Heart left ventricle (tissue), 16 donors: ENCODE results near the gene PIGW. TPM values are rescaled to one million over a fixed set of nuclear protein-coding genes. Genes with fewer than 3 reads are reported as not detected.

Experiments used
- ATAC-seq, 4 donors: fragments of 200-7000 bp; cut with Tn5 transposase; one replicate each; pipeline ENCODE4 v1.9.1; 2020 to 2022; ENCODE audit warnings: moderate library complexity in 4 of 4, mild to moderate bottlenecking in 3 of 4, moderate number of reproducible peaks in 1 of 4
- DNase-seq, 5 donors: peaks; one replicate each; pipeline ENCODE4 v3.0.0-alpha.2; 2020
- H3K27ac ChIP-seq, 12 donors: fragments of 200-600 bp; sonication (generic) in 4 of 12; one replicate each; pipeline versions ENCODE4 v1.5.0 to v1.8.0; 2016 to 2022; ENCODE audit warnings: mild to moderate bottlenecking in 2 of 12
- H3K27me3 ChIP-seq, 9 donors: fragments of 200-600 bp; sonication (generic) in 2 of 9; one replicate each; pipeline versions ENCODE4 v1.5.1 to v1.8.0; 2016 to 2022; ENCODE audit warnings: mild to moderate bottlenecking in 3 of 9
- H3K36me3 ChIP-seq, 9 donors: fragments of 200-600 bp; sonication (generic) in 2 of 9; one replicate each; pipeline versions ENCODE4 v1.5.0 to v1.8.0; 2018 to 2022; ENCODE audit warnings: mild to moderate bottlenecking in 2 of 9
- H3K4me1 ChIP-seq, 12 donors: fragments of 200-600 bp; sonication (generic) in 4 of 12; one replicate each; pipeline versions ENCODE4 v1.5.0 to v1.8.0; 2016 to 2022; ENCODE audit warnings: mild to moderate bottlenecking in 3 of 12
- H3K4me3 ChIP-seq, 12 donors: fragments of 200-600 bp; sonication (generic) in 4 of 12; one replicate each; pipeline versions ENCODE4 v1.5.0 to v1.8.0; 2017 to 2022; ENCODE audit warnings: mild to moderate bottlenecking in 9 of 12, moderate library complexity in 4 of 12
- H3K9me3 ChIP-seq, 12 donors: fragments of 200-600 bp; sonication (generic) in 4 of 12; one replicate each; pipeline versions ENCODE4 v1.5.0 to v1.8.0; 2016 to 2022; ENCODE audit warnings: mild to moderate bottlenecking in 1 of 12
- POLR2A ChIP-seq, 2 donors: fragments of 450-650 bp; IDR thresholded peaks; one replicate each; pipeline ENCODE4 v1.6.1; 2017; ENCODE audit warnings: antibody characterized with exemption in 2 of 2, mild to moderate bottlenecking in 2 of 2, moderate library complexity in 2 of 2
- WGBS, 4 donors: extraction: QIAGEN DNeasy Blood & Tissue Kit in 2 of 4; methylation state at CpG; one replicate each; pipeline versions ENCODE4 v1.1.5 to v1.1.7; 2013 to 2018; 5-methylcytosine and 5-hydroxymethylcytosine counted together
- intact Hi-C, 10 donors: fragments of 100-400 bp; cut with DNase I; formaldehyde crosslinking; loops; one replicate each; pipeline versions ENCODE4 v1.11.1 to v1.14.2; 2022
- polyA plus RNA-seq, 2 donors: library from polyadenylated mRNA; stranded (reverse); fragments of 200-250 nt; gene quantifications; one replicate each; pipeline ENCODE4 v1.2.3, GENCODE V29; 2013
- total RNA-seq, 9 donors: library from RNA; depleted of rRNA in 2 of 9; stranded (reverse); fragments of >200 nt in 2 of 9; fragmentation: NEBNext Ultra II Directional in 3 of 9; extraction: Animal tissue kit (Norgen Biotek cat#: 25700) in 3 of 9; gene quantifications; one replicate each; pipeline versions ENCODE4 v1.1.0 to v1.2.4, GENCODE V29; 2016 to 2023
- TF ChIP-seq, protein P1 (sequence below), 12 donors: fragments of 200-600 bp; sonication (generic) in 4 of 12; IDR thresholded peaks; one replicate each; pipeline versions ENCODE4 v1.5.0 to v1.8.0; 2018 to 2022; ENCODE audit warnings: antibody characterized with exemption in 12 of 12, mild to moderate bottlenecking in 5 of 12
- donor health status: ischemic (EF 13 %, LVEDD 7.1; RV severe dilation, severe dysfunction).
- donor health status: healthy with polysubstance abuse.
- donor health status: DM: no; HTN: yes; CAD: no.
- donor health status: DM: no; HTN: no; CAD: no.
- donor health status: ischemic (EF 25% LVEDD 6.9; RV normal size, moderate dysfunction).
- donor health status: ischemic (EF 25% LVEDD 5.7; RV mildly dilated, moderate dysfunction).
- donor health status: healthy.
- donor health status: DM: yes; HTN: yes; CAD: no.
- donor health status: ischemic (EF 35%, LVEDD 5.7; RV mildly dilated, moderate dysfunction).
- donor health status: nonischemic (EF 11% LVEDD 7.7; RV severe dilation, severe dysfunction).
- donor health status: DM: yes; HTN: yes; CAD: no.
- donor health status: PGD.
- donor health status: ischemic (EF 29% LVEDD 5.4; RV normal size, mild dysfunction).
- donor health status: nonischemic (EF 23%, LVEDD 6.1; RV moderate dilation, normal function).

The PIGW gene
- total and polyA plus RNA-seq, 11 donors = 2.1 to 8.9 (median 5.7) TPM

DNA sequence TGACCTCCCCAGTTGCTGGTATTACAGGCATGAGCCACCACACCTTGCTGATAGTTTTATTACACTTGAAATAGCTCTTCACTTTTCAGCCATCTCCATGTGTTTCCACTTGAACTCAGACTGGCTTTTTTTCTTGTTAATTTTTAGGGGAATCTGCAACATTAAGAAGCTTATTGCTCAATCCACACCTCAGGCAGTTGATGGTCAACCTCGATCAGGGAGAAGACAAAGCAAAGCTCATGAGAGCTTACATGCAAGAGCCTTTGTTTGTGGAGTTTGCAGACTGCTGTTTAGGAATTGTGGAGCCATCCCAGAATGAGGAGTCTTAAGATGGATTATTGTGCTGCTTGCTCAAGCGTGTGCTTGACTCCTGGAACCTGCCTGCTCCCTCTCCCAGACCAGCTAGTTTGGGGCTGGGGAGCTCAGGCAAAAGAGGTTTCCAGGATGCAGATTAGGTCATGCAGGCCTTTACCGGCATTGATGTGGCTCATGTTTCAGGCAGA lies 39.7 kb upstream of the PIGW start:
- 74 to 83% (median 80%) methylated on average over 3 of the region's 3 CpGs for WGBS, 4 donors
- H3K36me3 ChIP-seq = peaks cover 0 to 87% (median 77%) of the 10 kb centered on the region in 9 donors
- H3K27me3 ChIP-seq = no peaks in the 10 kb centered on the region
- no peak overlapping the region for H3K27ac ChIP-seq
- TF ChIP-seq, protein P1, sequence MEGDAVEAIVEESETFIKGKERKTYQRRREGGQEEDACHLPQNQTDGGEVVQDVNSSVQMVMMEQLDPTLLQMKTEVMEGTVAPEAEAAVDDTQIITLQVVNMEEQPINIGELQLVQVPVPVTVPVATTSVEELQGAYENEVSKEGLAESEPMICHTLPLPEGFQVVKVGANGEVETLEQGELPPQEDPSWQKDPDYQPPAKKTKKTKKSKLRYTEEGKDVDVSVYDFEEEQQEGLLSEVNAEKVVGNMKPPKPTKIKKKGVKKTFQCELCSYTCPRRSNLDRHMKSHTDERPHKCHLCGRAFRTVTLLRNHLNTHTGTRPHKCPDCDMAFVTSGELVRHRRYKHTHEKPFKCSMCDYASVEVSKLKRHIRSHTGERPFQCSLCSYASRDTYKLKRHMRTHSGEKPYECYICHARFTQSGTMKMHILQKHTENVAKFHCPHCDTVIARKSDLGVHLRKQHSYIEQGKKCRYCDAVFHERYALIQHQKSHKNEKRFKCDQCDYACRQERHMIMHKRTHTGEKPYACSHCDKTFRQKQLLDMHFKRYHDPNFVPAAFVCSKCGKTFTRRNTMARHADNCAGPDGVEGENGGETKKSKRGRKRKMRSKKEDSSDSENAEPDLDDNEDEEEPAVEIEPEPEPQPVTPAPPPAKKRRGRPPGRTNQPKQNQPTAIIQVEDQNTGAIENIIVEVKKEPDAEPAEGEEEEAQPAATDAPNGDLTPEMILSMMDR (IDR thresholded peaks at IDR 0.05) = no peak
- no peak for TF ChIP-seq POLR2A (IDR thresholded peaks at IDR 0.05)
- ATAC-seq = no peak
- intact Hi-C loops = loop anchor here in 1 of 10 donors (5.0 kb wide), 1 partner anchor 42 kb away; no protein-coding TSS in a partner anchor
- peaks cover 0 to 2% (median 0%) of the 10 kb centered on the region in 12 donors for H3K9me3 ChIP-seq
- H3K4me3 ChIP-seq = no peak overlapping the region
- peaks cover 0 to 12% (median 0%) of the 10 kb centered on the region in 12 donors for H3K4me1 ChIP-seq
- no peak for DNase-seq

DNA sequence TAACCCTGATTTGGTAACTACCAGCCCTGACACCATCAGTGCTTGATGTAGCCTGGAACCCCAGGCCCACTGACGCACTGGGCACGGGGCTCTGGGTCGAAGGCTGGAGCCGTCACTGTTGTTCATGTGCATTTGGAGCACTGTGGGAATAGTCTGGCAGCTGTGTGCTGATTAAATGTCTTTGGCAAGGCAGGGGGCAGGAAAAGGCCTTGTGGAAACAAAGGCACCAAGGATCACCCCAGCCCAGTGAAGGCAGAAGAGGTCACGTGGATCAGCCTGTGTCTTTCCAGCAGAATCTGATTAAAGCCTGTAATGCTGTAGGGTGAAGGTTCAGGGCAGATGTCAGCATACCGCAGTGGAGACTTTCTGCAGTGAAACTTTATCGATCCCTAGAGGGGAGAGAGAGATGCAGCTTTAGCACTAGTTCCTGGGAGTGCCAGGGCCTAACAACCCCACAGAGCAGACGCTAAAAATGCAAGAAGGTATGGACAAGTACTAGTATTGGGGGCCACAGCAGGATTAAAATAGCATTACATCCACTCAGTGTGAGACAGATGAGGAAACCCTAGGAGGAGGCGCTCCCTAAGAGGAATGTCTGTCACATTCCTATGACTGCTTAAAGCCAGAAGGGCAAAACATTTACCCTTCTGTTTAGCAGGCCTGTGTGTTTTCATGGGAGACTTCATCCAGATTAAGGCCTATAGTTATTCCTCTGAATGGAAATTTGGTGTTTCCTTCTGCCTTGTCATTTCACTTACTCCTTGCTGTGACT lies 38.6 kb upstream of the PIGW start:
- H3K27ac ChIP-seq = no peak overlapping the region
- 85 to 92% (median 90%) methylated on average over 6 to 9 of the region's 9 CpGs for WGBS, 4 donors
- intact Hi-C loops = loop anchor here in 1 of 10 donors (5.0 kb wide), 1 partner anchor 41 kb away; no protein-coding TSS in a partner anchor
- no peak overlapping the region for H3K4me3 ChIP-seq
- TF ChIP-seq POLR2A (IDR thresholded peaks at IDR 0.05) = no peak
- TF ChIP-seq, protein P1 (IDR thresholded peaks at IDR 0.05) = no peak
- H3K4me1 ChIP-seq = peaks cover 0 to 12% (median 0%) of the 10 kb centered on the region in 12 donors
- no peaks in the 10 kb centered on the region for H3K27me3 ChIP-seq
- DNase-seq = no peak
- no peaks in the 10 kb centered on the region for H3K9me3 ChIP-seq
- ATAC-seq = peak in 1 of 4 donors; percentile 15
- H3K36me3 ChIP-seq = peaks cover 0 to 93% (median 78%) of the 10 kb centered on the region in 9 donors

DNA sequence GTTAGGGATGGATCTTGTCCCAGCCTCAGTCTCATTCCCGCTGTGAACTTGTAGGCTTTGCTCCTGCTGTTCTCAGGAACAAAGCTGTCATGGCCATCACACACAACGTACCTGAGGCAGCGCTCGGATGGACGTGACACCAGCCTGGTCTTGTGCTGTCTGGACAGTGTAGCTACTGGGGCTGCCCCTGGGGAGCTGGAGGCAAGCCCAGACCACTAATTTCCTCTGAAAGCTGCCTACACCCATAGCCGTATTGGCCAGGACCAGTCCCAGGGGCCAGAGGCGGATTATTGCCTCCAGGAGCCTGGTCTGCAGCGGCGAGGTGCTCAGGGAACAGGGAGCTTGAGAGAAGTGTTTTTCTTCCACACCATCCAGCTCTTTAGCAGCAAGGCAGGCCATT lies 36.6 kb upstream of the PIGW start:
- Histone ChIP-seq H3K9me3 (no peaks in the 10 kb centered on the region), H3K4me3 (no peak overlapping the region), H3K4me1 (peaks cover 0 to 13% (median 0%) of the 10 kb centered on the region in 12 donors), H3K27me3 (no peaks in the 10 kb centered on the region), H3K36me3 (peaks cover 0 to 96% (median 65%) of the 10 kb centered on the region in 9 donors), H3K27ac (no peak overlapping the region)
- ATAC-seq (peak in 2 of 4 donors; percentile 22 to 47), DNase-seq (no peak)
- intact Hi-C loops = loop anchor here in 1 of 10 donors (5.0 kb wide), 1 partner anchor 39 kb away; no protein-coding TSS in a partner anchor
- TF ChIP-seq POLR2A (IDR thresholded peaks at IDR 0.05) = no peak
- TF ChIP-seq, protein P1 (IDR thresholded peaks at IDR 0.05) = no peak
- WGBS, 4 donors = 41 to 63% (median 61%) methylated on average over 8 to 9 of the region's 9 CpGs
